ENCODE measurements around the gene SPINT1. TPM values are rescaled to one million over a fixed set of nuclear protein-coding genes. Genes with fewer than 3 reads are reported as not detected.

Gene SPINT1
- polyA plus RNA-seq, 2 donors: 161 to 191 TPM

GRCh38 chr15:40808861-40809450 is 34.9 kb upstream of the SPINT1 start:
- peaks cover 3 to 32% of the 10 kb centered on the region in 2 donors for H3K36me3 ChIP-seq (ENCODE audit: control insufficient read depth in 2 of 2, insufficient read depth in 2 of 2, low read length in 1 of 2)
- no peaks in the 10 kb centered on the region for H3K9me3 ChIP-seq (ENCODE audit: control insufficient read depth in 2 of 2, insufficient read depth in 1 of 2, low read depth in 1 of 2, low read length in 1 of 2)
- no peak overlapping the region for H3K4me3 ChIP-seq (ENCODE audit: low read depth in 1 of 2, low read length in 2 of 2)
- H3K27me3 ChIP-seq (ENCODE audit: control insufficient read depth in 1 of 2, insufficient read depth in 2 of 2, low read length in 2 of 2): no peaks in the 10 kb centered on the region
- H3K4me1 ChIP-seq (ENCODE audit: control insufficient read depth in 2 of 2, insufficient read depth in 2 of 2, low read length in 1 of 2): peaks cover 2% of the 10 kb centered on the region in 2 donors
- H3K27ac ChIP-seq (ENCODE audit: low read depth in 2 of 2, low read length in 1 of 2): no peak overlapping the region
- WGBS, 2 donors: 75 to 76% methylated on average over 8 of the region's 8 CpGs

GRCh38 chr15:40812721-40813425 is 31.0 kb upstream of the SPINT1 start:
- 95 to 96% methylated on average over 12 of the region's 12 CpGs for WGBS, 2 donors
- H3K36me3 ChIP-seq (ENCODE audit: control insufficient read depth in 2 of 2, insufficient read depth in 2 of 2, low read length in 1 of 2): peaks cover 3 to 37% of the 10 kb centered on the region in 2 donors
- no peak overlapping the region for H3K4me3 ChIP-seq (ENCODE audit: low read depth in 1 of 2, low read length in 2 of 2)
- no peaks in the 10 kb centered on the region for H3K9me3 ChIP-seq (ENCODE audit: control insufficient read depth in 2 of 2, insufficient read depth in 1 of 2, low read depth in 1 of 2, low read length in 1 of 2)
- H3K4me1 ChIP-seq (ENCODE audit: control insufficient read depth in 2 of 2, insufficient read depth in 2 of 2, low read length in 1 of 2): peaks cover 0 to 2% of the 10 kb centered on the region in 2 donors
- H3K27ac ChIP-seq (ENCODE audit: low read depth in 2 of 2, low read length in 1 of 2): no peak overlapping the region
- H3K27me3 ChIP-seq (ENCODE audit: control insufficient read depth in 1 of 2, insufficient read depth in 2 of 2, low read length in 2 of 2): no peaks in the 10 kb centered on the region

GRCh38 chr15:40815042-40815698 is 28.7 kb upstream of the SPINT1 start:
- H3K4me1 ChIP-seq (ENCODE audit: control insufficient read depth in 2 of 2, insufficient read depth in 2 of 2, low read length in 1 of 2): no peaks in the 10 kb centered on the region
- H3K36me3 ChIP-seq (ENCODE audit: control insufficient read depth in 2 of 2, insufficient read depth in 2 of 2, low read length in 1 of 2): peaks cover 0 to 26% of the 10 kb centered on the region in 2 donors
- H3K27ac ChIP-seq (ENCODE audit: low read depth in 2 of 2, low read length in 1 of 2): no peak overlapping the region
- 73 to 88% methylated on average over 4 of the region's 4 CpGs for WGBS, 2 donors
- no peaks in the 10 kb centered on the region for H3K9me3 ChIP-seq (ENCODE audit: control insufficient read depth in 2 of 2, insufficient read depth in 1 of 2, low read depth in 1 of 2, low read length in 1 of 2)
- H3K27me3 ChIP-seq (ENCODE audit: control insufficient read depth in 1 of 2, insufficient read depth in 2 of 2, low read length in 2 of 2): no peaks in the 10 kb centered on the region
- no peak overlapping the region for H3K4me3 ChIP-seq (ENCODE audit: low read depth in 1 of 2, low read length in 2 of 2)

- peaks cover 0 to 5% of the 10 kb centered on the region in 2 donors for H3K36me3 ChIP-seq (ENCODE audit: control insufficient read depth in 2 of 2, insufficient read depth in 2 of 2, low read length in 1 of 2)
- no peaks in the 10 kb centered on the region for H3K4me1 ChIP-seq (ENCODE audit: control insufficient read depth in 2 of 2, insufficient read depth in 2 of 2, low read length in 1 of 2)
- H3K4me3 ChIP-seq (ENCODE audit: low read depth in 1 of 2, low read length in 2 of 2): no peak overlapping the region
- 72 to 74% methylated on average over 7 of the region's 7 CpGs for WGBS, 2 donors
- H3K9me3 ChIP-seq (ENCODE audit: control insufficient read depth in 2 of 2, insufficient read depth in 1 of 2, low read depth in 1 of 2, low read length in 1 of 2): no peaks in the 10 kb centered on the region
- H3K27me3 ChIP-seq (ENCODE audit: control insufficient read depth in 1 of 2, insufficient read depth in 2 of 2, low read length in 2 of 2): no peaks in the 10 kb centered on the region
- no peak overlapping the region for H3K27ac ChIP-seq (ENCODE audit: low read depth in 2 of 2, low read length in 1 of 2)
These were observed 24.8 kb upstream of the SPINT1 start for GRCh38 chr15:40819048-40819447.

GRCh38 chr15:40821195-40821594 is 22.7 kb upstream of the SPINT1 start:
- no peaks in the 10 kb centered on the region for H3K27me3 ChIP-seq (ENCODE audit: control insufficient read depth in 1 of 2, insufficient read depth in 2 of 2, low read length in 2 of 2)
- no peaks in the 10 kb centered on the region for H3K36me3 ChIP-seq (ENCODE audit: control insufficient read depth in 2 of 2, insufficient read depth in 2 of 2, low read length in 1 of 2)
- no peaks in the 10 kb centered on the region for H3K4me1 ChIP-seq (ENCODE audit: control insufficient read depth in 2 of 2, insufficient read depth in 2 of 2, low read length in 1 of 2)
- no peaks in the 10 kb centered on the region for H3K9me3 ChIP-seq (ENCODE audit: control insufficient read depth in 2 of 2, insufficient read depth in 1 of 2, low read depth in 1 of 2, low read length in 1 of 2)
- no peak overlapping the region for H3K27ac ChIP-seq (ENCODE audit: low read depth in 2 of 2, low read length in 1 of 2)
- WGBS, 2 donors: 90 to 93% methylated on average over 2 of the region's 2 CpGs
- H3K4me3 ChIP-seq (ENCODE audit: low read depth in 1 of 2, low read length in 2 of 2): no peak overlapping the region

GRCh38 chr15:40823572-40824343 is 20.1 kb upstream of the SPINT1 start:
- 90 to 91% methylated on average over 1 of the region's 1 CpG for WGBS, 2 donors

GRCh38 chr15:40825661-40826422 is 18.0 kb upstream of the SPINT1 start:
- Histone ChIP-seq H3K27me3 (ENCODE audit: control insufficient read depth in 1 of 2, insufficient read depth in 2 of 2, low read length in 2 of 2) (no peaks in the 10 kb centered on the region), H3K4me1 (ENCODE audit: control insufficient read depth in 2 of 2, insufficient read depth in 2 of 2, low read length in 1 of 2) (no peaks in the 10 kb centered on the region), H3K4me3 (ENCODE audit: low read depth in 1 of 2, low read length in 2 of 2) (no peak overlapping the region), H3K9me3 (ENCODE audit: control insufficient read depth in 2 of 2, insufficient read depth in 1 of 2, low read depth in 1 of 2, low read length in 1 of 2) (no peaks in the 10 kb centered on the region), H3K27ac (ENCODE audit: low read depth in 2 of 2, low read length in 1 of 2) (no peak overlapping the region), H3K36me3 (ENCODE audit: control insufficient read depth in 2 of 2, insufficient read depth in 2 of 2, low read length in 1 of 2) (no peaks in the 10 kb centered on the region)
- 54 to 59% methylated on average over 5 of the region's 5 CpGs for WGBS, 2 donors

More at GRCh38 chr15:40823572-40824343, 20.1 kb upstream of the SPINT1 start:
- Histone ChIP-seq H3K27ac (ENCODE audit: low read depth in 2 of 2, low read length in 1 of 2) (no peak overlapping the region), H3K27me3 (ENCODE audit: control insufficient read depth in 1 of 2, insufficient read depth in 2 of 2, low read length in 2 of 2) (no peaks in the 10 kb centered on the region), H3K4me1 (ENCODE audit: control insufficient read depth in 2 of 2, insufficient read depth in 2 of 2, low read length in 1 of 2) (no peaks in the 10 kb centered on the region), H3K4me3 (ENCODE audit: low read depth in 1 of 2, low read length in 2 of 2) (no peak overlapping the region), H3K9me3 (ENCODE audit: control insufficient read depth in 2 of 2, insufficient read depth in 1 of 2, low read depth in 1 of 2, low read length in 1 of 2) (no peaks in the 10 kb centered on the region), H3K36me3 (ENCODE audit: control insufficient read depth in 2 of 2, insufficient read depth in 2 of 2, low read length in 1 of 2) (no peaks in the 10 kb centered on the region)

- H3K4me3 ChIP-seq (ENCODE audit: low read depth in 1 of 2, low read length in 2 of 2): no peak overlapping the region
- H3K27ac ChIP-seq (ENCODE audit: low read depth in 2 of 2, low read length in 1 of 2): no peak overlapping the region
- 72 to 83% methylated on average over 4 of the region's 4 CpGs for WGBS, 2 donors
These were observed 17.3 kb upstream of the SPINT1 start for GRCh38 chr15:40826423-40827075.

More at GRCh38 chr15:40826423-40827075, 17.3 kb upstream of the SPINT1 start:
- Histone ChIP-seq H3K27me3 (ENCODE audit: control insufficient read depth in 1 of 2, insufficient read depth in 2 of 2, low read length in 2 of 2) (no peaks in the 10 kb centered on the region), H3K9me3 (ENCODE audit: control insufficient read depth in 2 of 2, insufficient read depth in 1 of 2, low read depth in 1 of 2, low read length in 1 of 2) (no peaks in the 10 kb centered on the region), H3K36me3 (ENCODE audit: control insufficient read depth in 2 of 2, insufficient read depth in 2 of 2, low read length in 1 of 2) (no peaks in the 10 kb centered on the region), H3K4me1 (ENCODE audit: control insufficient read depth in 2 of 2, insufficient read depth in 2 of 2, low read length in 1 of 2) (no peaks in the 10 kb centered on the region)
